Subcutaneous abdominal adipose tissue (tissue), 5 donors: ENCODE results near the gene SMAGP.
"Not testable (repeated sequence)": the region's sequence is repeated elsewhere in the genome, so short reads cannot be mapped to it uniquely, and the experiment has no call there.

Experiments
- H3K27ac ChIP-seq: one replicate; pipeline ENCODE4 v1.7.0; 2013; ENCODE audit warnings: low read depth, mild to moderate bottlenecking, inconsistent platforms, low read length, moderate library complexity
- H3K27me3 ChIP-seq, 5 donors: one replicate each; pipeline ENCODE4 v1.7.0; 2013; ENCODE audit warnings: low read length in 5 of 5, inconsistent platforms in 1 of 5; ENCODE audit not compliant: control insufficient read depth in 5 of 5, insufficient read depth in 4 of 5
- H3K36me3 ChIP-seq, 5 donors: one replicate each; pipeline ENCODE4 v1.7.0; 2013; ENCODE audit warnings: low read length in 5 of 5; ENCODE audit not compliant: control insufficient read depth in 5 of 5, insufficient read depth in 5 of 5
- H3K4me1 ChIP-seq, 5 donors: one replicate each; pipeline ENCODE4 v1.7.0; 2013; ENCODE audit warnings: low read length in 5 of 5, mild to moderate bottlenecking in 3 of 5, moderate library complexity in 1 of 5; ENCODE audit not compliant: control insufficient read depth in 5 of 5, insufficient read depth in 5 of 5
- H3K4me3 ChIP-seq, 5 donors: one replicate each; pipeline ENCODE4 v1.7.0; 2013; ENCODE audit warnings: low read length in 5 of 5, low read depth in 1 of 5
- H3K9ac ChIP-seq, 5 donors: one replicate each; pipeline ENCODE4 v1.7.0; 2013; ENCODE audit warnings: low read length in 5 of 5, mild to moderate bottlenecking in 4 of 5, moderate library complexity in 3 of 5
- H3K9me3 ChIP-seq, 5 donors: one replicate each; pipeline ENCODE4 v1.7.0; 2013; ENCODE audit warnings: low read length in 5 of 5; ENCODE audit not compliant: control insufficient read depth in 5 of 5
- donor health status: healthy.
- donor health status: healthy.
- donor health status: healthy.
- donor health status: healthy.
- donor health status: healthy.

SMAGP gene

DNA sequence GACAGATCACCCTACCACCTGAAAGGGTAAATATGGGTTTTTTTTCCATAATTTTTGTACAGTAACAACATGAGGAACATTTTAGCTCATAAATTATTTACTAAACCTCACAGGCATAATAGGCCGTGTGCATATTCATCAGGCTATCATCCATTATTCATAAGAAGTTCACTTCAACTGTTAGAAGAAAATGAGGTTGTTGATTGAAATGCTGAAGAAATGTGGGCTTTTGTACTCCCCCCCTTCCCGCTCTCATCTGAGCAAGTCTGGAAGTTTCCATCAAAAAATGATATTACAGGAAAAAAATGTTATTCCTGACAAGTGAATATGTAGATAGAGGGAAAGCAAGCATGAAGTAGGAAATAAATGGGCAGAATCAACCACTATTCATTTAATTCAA, 44.4 kb downstream of the SMAGP start:
- Histone ChIP-seq H3K27ac (no peak overlapping the region), H3K4me1 (peaks cover 0 to 3% (median 0%) of the 10 kb centered on the region in 5 donors), H3K9ac (no peak overlapping the region), H3K36me3 (no peaks in the 10 kb centered on the region), H3K4me3 (no peak overlapping the region), H3K27me3 (no peaks in the 10 kb centered on the region), H3K9me3 (no peaks in the 10 kb centered on the region)

DNA sequence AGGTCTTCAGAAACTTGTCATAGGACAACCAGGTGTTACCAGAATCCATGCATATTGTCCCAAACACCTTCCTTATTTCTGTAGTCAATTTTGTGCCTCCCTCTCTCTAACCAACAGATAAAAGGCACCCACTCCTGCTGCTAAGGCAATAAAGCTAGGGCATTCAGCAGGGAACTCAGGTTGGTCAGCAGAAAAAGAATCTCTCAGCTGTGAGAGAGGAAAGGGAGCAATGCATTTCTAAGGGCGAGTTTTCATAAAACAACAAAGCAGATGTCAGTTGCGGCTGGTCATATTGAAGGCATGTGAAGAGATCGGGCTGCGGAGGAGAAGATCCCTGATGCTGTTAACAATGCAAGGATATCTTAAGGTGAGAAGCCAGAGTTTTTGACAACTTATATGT, 45.0 kb downstream of the SMAGP start:
- Histone ChIP-seq H3K4me1 (peaks cover 0 to 3% (median 0%) of the 10 kb centered on the region in 5 donors), H3K9ac (no peak overlapping the region), H3K4me3 (no peak overlapping the region), H3K36me3 (no peaks in the 10 kb centered on the region), H3K27me3 (no peaks in the 10 kb centered on the region), H3K27ac (no peak overlapping the region), H3K9me3 (no peaks in the 10 kb centered on the region)

DNA sequence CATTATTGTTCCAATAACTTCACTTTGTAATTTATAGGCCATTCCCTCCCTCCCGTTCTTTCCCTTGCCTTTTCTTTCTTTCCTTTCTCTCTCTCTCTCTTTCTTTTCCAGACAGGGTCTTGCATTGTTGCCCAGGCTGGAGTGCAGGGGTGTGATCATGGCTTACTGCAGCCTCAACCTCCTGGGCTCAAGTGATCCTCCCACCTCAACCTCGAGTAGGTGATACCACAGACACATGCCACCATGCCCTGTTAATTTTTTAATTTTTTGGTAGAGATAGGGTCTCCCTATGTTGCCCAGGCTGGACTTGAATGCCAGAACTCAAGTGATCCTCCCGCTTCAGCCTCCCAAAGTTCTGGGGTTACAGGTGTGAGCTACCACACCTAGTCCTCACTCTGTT, 45.6 kb downstream of the SMAGP start:
- H3K9ac ChIP-seq = no peak overlapping the region
- peaks cover 0 to 3% (median 0%) of the 10 kb centered on the region in 5 donors for H3K4me1 ChIP-seq
- H3K27ac ChIP-seq = no peak overlapping the region
- H3K36me3 ChIP-seq = no peaks in the 10 kb centered on the region
- H3K9me3 ChIP-seq = no peaks in the 10 kb centered on the region
- no peaks in the 10 kb centered on the region for H3K27me3 ChIP-seq
- H3K4me3 ChIP-seq = no peak overlapping the region

DNA sequence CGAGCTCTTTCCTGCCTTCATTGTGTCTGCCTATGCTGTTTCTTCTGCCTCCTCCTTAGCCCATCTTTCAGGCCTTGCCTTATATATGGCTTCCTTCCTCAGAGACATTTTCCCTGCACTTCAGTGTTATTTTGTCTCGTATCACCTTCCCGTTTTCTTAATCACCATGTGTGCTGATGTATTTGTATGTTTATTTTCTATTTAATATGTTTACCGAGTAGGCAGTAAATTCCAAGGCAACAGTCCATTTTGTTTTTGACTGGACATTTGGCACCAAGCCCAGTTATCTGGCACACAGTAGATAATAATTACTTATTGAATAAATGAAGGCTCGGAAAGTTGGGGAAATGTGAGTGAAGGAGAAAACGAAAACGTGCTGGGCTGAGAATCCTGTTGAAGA, 47.8 kb downstream of the SMAGP start:
- Histone ChIP-seq H3K27me3 (no peaks in the 10 kb centered on the region), H3K9ac (no peak overlapping the region), H3K27ac (no peak overlapping the region), H3K9me3 (no peaks in the 10 kb centered on the region), H3K4me3 (peak overlapping the region in 3 of 5 donors; percentile 26 to 44 (median 26)), H3K36me3 (no peaks in the 10 kb centered on the region), H3K4me1 (peaks cover 3 to 17% (median 11%) of the 10 kb centered on the region in 5 donors)

DNA sequence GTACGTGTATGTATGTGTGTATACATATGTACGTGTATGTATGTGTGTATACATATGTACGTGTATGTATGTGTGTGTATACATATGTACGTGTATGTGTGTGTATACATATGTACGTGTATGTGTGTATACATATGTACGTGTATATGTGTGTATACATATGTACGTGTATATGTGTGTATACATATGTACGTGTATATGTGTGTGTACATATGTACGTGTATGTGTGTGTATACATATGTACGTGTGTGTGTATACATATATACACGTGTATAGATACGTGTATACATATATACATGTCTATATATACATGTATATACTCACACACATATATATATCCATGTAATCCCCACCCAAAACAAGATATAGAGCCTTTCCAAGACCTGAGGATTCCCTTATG, 50.4 kb downstream of the SMAGP start:
- not testable (repeated sequence) for H3K9ac ChIP-seq, H3K9me3 ChIP-seq, H3K36me3 ChIP-seq, H3K4me3 ChIP-seq, H3K27me3 ChIP-seq, H3K27ac ChIP-seq
- H3K4me1 ChIP-seq = peaks cover 3 to 26% (median 21%) of the 10 kb centered on the region in 5 donors

DNA sequence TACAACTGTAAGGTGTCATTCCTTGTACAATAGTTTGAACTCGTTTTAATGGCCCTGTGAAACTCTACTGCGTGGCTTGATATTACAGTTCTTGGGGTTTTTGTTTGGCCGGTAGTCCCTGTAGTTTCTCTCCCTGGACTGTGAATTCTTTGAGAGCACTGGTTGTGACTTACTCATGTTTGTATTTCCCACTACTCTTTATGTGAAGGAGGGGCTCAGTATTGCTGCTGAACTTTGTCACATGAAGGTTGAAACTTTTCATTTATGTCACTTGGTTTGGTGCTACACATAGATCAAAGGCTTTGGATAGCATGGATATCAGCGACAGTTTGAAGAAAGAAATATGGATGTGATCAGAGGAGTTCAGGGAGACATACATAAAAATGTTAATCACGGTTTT, 50.9 kb downstream of the SMAGP start:
- Histone ChIP-seq H3K4me3 (peak overlapping the region in 2 of 5 donors; percentile 81 to 89), H3K4me1 (peaks cover 3 to 26% (median 21%) of the 10 kb centered on the region in 5 donors), H3K36me3 (peaks cover 0 to 2% (median 0%) of the 10 kb centered on the region in 5 donors), H3K9me3 (no peaks in the 10 kb centered on the region), H3K27ac (no peak overlapping the region), H3K9ac (no peak overlapping the region), H3K27me3 (no peaks in the 10 kb centered on the region)

DNA sequence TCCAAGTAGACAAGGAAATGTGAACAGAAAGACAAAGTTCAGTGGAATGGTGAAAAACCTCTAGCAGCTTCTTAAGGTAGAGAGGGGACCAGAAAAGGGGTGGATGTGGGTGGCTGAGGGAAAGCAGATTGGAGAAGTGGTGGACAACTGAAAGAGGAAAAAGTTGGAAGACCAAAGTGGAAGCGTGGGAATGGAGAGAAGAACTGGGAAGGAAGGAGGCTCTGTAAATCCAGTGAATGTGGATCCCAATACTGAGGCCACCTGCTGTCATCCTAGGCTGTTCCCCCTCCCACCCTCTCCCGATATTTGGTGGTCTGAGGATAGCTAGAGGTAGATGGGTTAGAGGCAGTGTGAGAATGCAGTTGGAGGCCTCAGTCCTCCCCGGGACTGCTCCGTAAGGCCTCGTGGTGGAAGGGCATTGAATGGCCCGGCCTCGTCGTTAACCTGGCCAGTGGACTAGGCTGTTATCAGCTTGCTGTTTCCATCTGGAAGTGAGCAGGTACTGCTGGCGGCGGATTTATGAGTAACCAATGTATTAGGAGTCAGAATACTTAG, 51.5 kb downstream of the SMAGP start:
- Histone ChIP-seq H3K36me3 (peaks cover 0 to 3% (median 2%) of the 10 kb centered on the region in 5 donors), H3K4me3 (peak overlapping the region; percentile 81 to 91 (median 86)), H3K27me3 (no peaks in the 10 kb centered on the region), H3K9ac (peak overlapping the region; percentile 84 to 94 (median 92)), H3K9me3 (no peaks in the 10 kb centered on the region), H3K27ac (peak overlapping the region; percentile 95), H3K4me1 (peaks cover 3 to 26% (median 21%) of the 10 kb centered on the region in 5 donors)

DNA sequence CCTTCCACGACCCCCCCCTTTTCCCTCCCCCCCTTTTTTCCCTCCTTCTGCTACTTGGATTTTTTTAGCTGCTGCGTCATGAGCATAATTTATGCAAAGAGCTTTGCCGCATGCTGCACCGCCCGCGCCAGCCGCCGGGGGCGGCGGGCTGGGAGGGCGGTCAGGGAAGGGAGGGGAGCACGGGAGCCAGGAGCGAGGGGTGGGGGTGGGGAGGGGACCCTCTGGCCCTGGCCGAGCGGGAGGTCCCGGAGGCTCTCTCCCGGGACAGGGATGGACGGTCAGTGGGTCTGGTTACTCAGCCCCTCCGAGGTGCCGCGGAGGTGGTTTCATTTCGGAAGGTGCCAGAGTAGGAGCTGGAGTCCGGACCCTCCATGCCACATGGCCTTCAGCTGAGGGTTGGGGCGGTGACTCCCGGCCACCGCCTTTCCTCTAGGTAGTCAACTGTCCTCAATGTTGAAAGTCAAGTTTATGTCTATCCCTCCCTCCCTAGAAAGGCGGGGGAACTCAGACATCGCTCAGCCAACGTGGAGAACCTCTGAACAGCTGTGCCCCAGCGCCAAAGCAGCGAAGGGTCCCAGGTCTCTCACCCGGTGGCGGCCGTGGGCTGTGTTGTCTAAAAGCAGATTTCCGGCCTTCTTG, 52.1 kb downstream of the SMAGP start, which contains the start of gene POU6F1:
Gene POU6F1 (minus strand): TSS at position 95 of the 639 bp plus-strand sequence. CDS start 11,226 bp downstream, outside the sequence.
- Histone ChIP-seq H3K4me3 (peak within 1 kb of the TSS; percentile 81 to 91 (median 86)), H3K9ac (peak within 1 kb of the TSS; percentile 84 to 94 (median 92)), H3K9me3 (no peaks in the 10 kb centered on the region), H3K36me3 (peaks cover 0 to 3% (median 2%) of the 10 kb centered on the region in 5 donors), H3K27me3 (no peaks in the 10 kb centered on the region), H3K27ac (peak within 1 kb of the TSS; percentile 95), H3K4me1 (peaks cover 3 to 26% (median 21%) of the 10 kb centered on the region in 5 donors)

DNA sequence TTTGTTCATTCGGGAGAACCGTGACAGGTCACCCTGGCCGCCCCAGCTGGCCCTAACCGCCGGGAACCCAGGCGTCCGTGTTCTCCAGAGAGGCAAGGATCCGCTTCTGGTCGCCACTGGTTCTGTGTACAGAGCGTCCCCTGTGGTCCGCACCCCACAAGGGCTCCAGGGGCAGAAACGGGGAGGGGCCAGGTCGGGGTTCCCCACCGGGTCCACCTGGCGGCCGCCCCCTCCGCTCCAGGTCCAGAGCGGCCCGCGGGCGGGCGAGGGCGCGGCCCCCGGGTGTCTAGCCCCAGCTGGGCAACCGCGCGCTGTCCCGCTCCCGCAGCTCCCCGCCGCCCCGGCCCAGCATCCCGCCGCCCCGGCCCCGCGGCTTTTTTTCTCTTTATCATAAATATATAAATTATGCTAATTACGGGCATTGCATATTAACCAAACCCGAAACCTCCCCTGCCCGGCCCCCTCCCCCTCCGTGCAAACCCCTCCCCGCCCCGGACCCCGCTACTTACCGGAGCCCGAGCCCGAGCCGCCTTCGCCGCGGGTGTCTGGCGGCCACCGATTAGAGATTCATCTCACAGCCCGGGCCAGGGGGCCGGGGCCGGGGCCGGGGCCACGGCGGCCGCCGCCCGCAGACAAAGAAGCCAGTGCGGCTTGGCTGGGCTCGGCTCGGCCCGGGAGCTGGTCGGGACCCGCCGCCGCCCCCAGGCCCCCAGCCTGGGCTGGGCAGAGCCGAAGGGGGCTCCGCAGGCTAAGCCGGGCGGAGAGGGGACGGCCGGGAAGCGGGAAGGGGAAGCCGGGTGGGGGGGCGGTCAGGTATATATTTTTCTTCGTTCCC, 52.9 kb downstream of the SMAGP start:
- peak overlapping the region; percentile 95 for H3K27ac ChIP-seq
- H3K4me3 ChIP-seq = peak overlapping the region; percentile 40 to 91 (median 86)
- H3K36me3 ChIP-seq = peaks cover 0 to 3% (median 2%) of the 10 kb centered on the region in 5 donors
- no peaks in the 10 kb centered on the region for H3K9me3 ChIP-seq
- no peaks in the 10 kb centered on the region for H3K27me3 ChIP-seq
- H3K4me1 ChIP-seq = peaks cover 3 to 23% (median 21%) of the 10 kb centered on the region in 5 donors
- peak overlapping the region in 4 of 5 donors; percentile 59 to 92 (median 89) for H3K9ac ChIP-seq
